Endothelial cell (in vitro differentiated cells): ENCODE data around the gene TSPAN14. TPM values are rescaled to one million over a fixed set of nuclear protein-coding genes. Genes with fewer than 3 reads are reported as not detected.

Experiments used
- DNase-seq: peaks from one replicate; pipeline ENCODE4 v3.0.0; 2021; ENCODE audit warnings: low spot score
- H3K27ac Mint-ChIP-seq: one replicate; pipeline ENCODE4 v1.8.0; 2021; ENCODE audit warnings: mixed read lengths, inconsistent platforms; ENCODE audit not compliant: unreplicated experiment
- H3K27me3 Mint-ChIP-seq: one replicate; pipeline ENCODE4 v1.8.0; 2021; ENCODE audit warnings: mild to moderate bottlenecking, moderate library complexity, mixed read lengths, inconsistent platforms; ENCODE audit not compliant: unreplicated experiment
- H3K36me3 Mint-ChIP-seq: one replicate; pipeline ENCODE4 v1.8.0; 2021; ENCODE audit warnings: mild to moderate bottlenecking, low read depth, mixed read lengths, inconsistent platforms; ENCODE audit not compliant: unreplicated experiment
- H3K4me1 Mint-ChIP-seq: one replicate; pipeline ENCODE4 v1.8.0; 2021; ENCODE audit warnings: mild to moderate bottlenecking, mixed read lengths, inconsistent platforms; ENCODE audit not compliant: unreplicated experiment
- H3K4me3 Mint-ChIP-seq: one replicate; pipeline ENCODE4 v1.8.0; 2021; ENCODE audit warnings: mild to moderate bottlenecking, mixed read lengths, inconsistent platforms; ENCODE audit not compliant: unreplicated experiment
- H3K9me3 Mint-ChIP-seq: one replicate; pipeline ENCODE4 v1.8.0; 2021; ENCODE audit warnings: mixed read lengths, inconsistent platforms; ENCODE audit not compliant: unreplicated experiment
- CTCF ChIP-seq: fragments of 200-600 bp; sonication (generic); IDR thresholded peaks from one replicate; pipeline ENCODE4 v1.5.0; 2021; ENCODE audit warnings: antibody characterized with exemption; ENCODE audit not compliant: unreplicated experiment
- total RNA-seq: library from RNA; stranded (reverse); fragmentation: NEBNext Ultra II Directional; extraction: Animal tissue kit (Norgen Biotek cat#: 25700); gene quantifications from one replicate; pipeline ENCODE4 v1.2.1, GENCODE V29; 2021; ENCODE audit not compliant: unreplicated experiment

The TSPAN14 gene
- total RNA-seq, 1 donor from 2014 or later: 147 TPM

- no peak overlapping the region for H3K4me3 Mint-ChIP-seq
- H3K27ac Mint-ChIP-seq: peak overlapping the region; percentile 17
- TF ChIP-seq CTCF: no peak
- peaks cover 75% of the 10 kb centered on the region for H3K4me1 Mint-ChIP-seq
- no peaks in the 10 kb centered on the region for H3K9me3 Mint-ChIP-seq
- DNase-seq: no peak
- peaks cover 23% of the 10 kb centered on the region for H3K36me3 Mint-ChIP-seq
- H3K27me3 Mint-ChIP-seq: peaks cover 7% of the 10 kb centered on the region
Measured at GRCh38 chr10:80498078-80498832, 44.1 kb downstream of the TSPAN14 start.

- no peak for TF ChIP-seq CTCF
- H3K27ac Mint-ChIP-seq: peak overlapping the region; percentile 17
- H3K4me1 Mint-ChIP-seq: peaks cover 77% of the 10 kb centered on the region
- peaks cover 18% of the 10 kb centered on the region for H3K36me3 Mint-ChIP-seq
- H3K4me3 Mint-ChIP-seq: no peak overlapping the region
- no peak for DNase-seq
- no peaks in the 10 kb centered on the region for H3K9me3 Mint-ChIP-seq
- peaks cover 7% of the 10 kb centered on the region for H3K27me3 Mint-ChIP-seq
Measured at GRCh38 chr10:80498833-80499741, 45.0 kb downstream of the TSPAN14 start.

- Mint-ChIP-seq H3K4me3 (no peak overlapping the region), H3K27me3 (peaks cover 7% of the 10 kb centered on the region), H3K36me3 (peaks cover 14% of the 10 kb centered on the region), H3K27ac (peak overlapping the region; percentile 8), H3K9me3 (no peaks in the 10 kb centered on the region), H3K4me1 (peaks cover 80% of the 10 kb centered on the region)
- no peak for DNase-seq
- no peak for TF ChIP-seq CTCF
Measured at GRCh38 chr10:80500572-80501380, 46.7 kb downstream of the TSPAN14 start.

GRCh38 chr10:80501381-80501912, 47.3 kb downstream of the TSPAN14 start:
- Mint-ChIP-seq H3K36me3 (peaks cover 14% of the 10 kb centered on the region), H3K4me1 (peaks cover 81% of the 10 kb centered on the region), H3K27me3 (peaks cover 7% of the 10 kb centered on the region), H3K9me3 (no peaks in the 10 kb centered on the region), H3K27ac (no peak overlapping the region), H3K4me3 (no peak overlapping the region)
- DNase-seq: no peak
- TF ChIP-seq CTCF: no peak
